GM18868 (cell line): ENCODE data around the gene ZBTB8B.

Experiments
- ATAC-seq: cut with Tn5 transposase; IDR thresholded peaks from one replicate; pipeline ENCODE4 v1.9.1; 2021; ENCODE audit warnings: mild to moderate bottlenecking, moderate library complexity; ENCODE audit not compliant: unreplicated experiment

Gene ZBTB8B

GRCh38 chr1:32503153-32503552 is 38.3 kb downstream of the ZBTB8B start:
- ATAC-seq, result no peak

- ATAC-seq, result no peak
Measured at GRCh38 chr1:32507021-32507420, 42.1 kb downstream of the ZBTB8B start.

- no peak for ATAC-seq
Measured at GRCh38 chr1:32508761-32509160, 43.9 kb downstream of the ZBTB8B start.

- ATAC-seq, result no peak
Measured at GRCh38 chr1:32509939-32510338, 45.1 kb downstream of the ZBTB8B start.
